HG02763 (cell line): ENCODE results near the gene ZNF892.
"Not testable (repeated sequence)": the region's sequence is repeated elsewhere in the genome, so short reads cannot be mapped to it uniquely, and the experiment has no call there.

Source experiments
- ATAC-seq: cut with Tn5 transposase; IDR thresholded peaks from one replicate; pipeline ENCODE4 v1.9.1; 2021; ENCODE audit warnings: mild to moderate bottlenecking, moderate library complexity; ENCODE audit not compliant: unreplicated experiment

Gene ZNF892

GRCh38 chr2:95207111-95207961, at the start of gene ZNF892:
TSS of gene ZNF892 (plus strand) at chr2:95207521. CDS start at chr2:95207816, 295 bp downstream.
- peak; percentile 95 for ATAC-seq

- ATAC-seq, result no peak
These were observed 48.9 kb upstream of the ZNF892 start for GRCh38 chr2:95158441-95158840.

- peak; percentile 37 for ATAC-seq
These were observed 48.3 kb upstream of the ZNF892 start for GRCh38 chr2:95158891-95159619.

GRCh38 chr2:95159690-95160449, 47.5 kb upstream of the ZNF892 start, which contains the start of gene ZNF514:
TSS of gene ZNF514 (minus strand) at chr2:95159848. CDS start at chr2:95153253, 6,595 bp downstream.
- ATAC-seq, result peak; percentile 93

GRCh38 chr2:95165030-95165370, 42.3 kb upstream of the ZNF892 start:
- no peak for ATAC-seq

- ATAC-seq, result peak; percentile 89
These were observed 41.8 kb upstream of the ZNF892 start, which contains the start of gene ZNF2 for GRCh38 chr2:95165371-95166064. TSS of gene ZNF2 (plus strand) at chr2:95165809. CDS start at chr2:95176227, 10,418 bp downstream.

- ATAC-seq, result no peak
These were observed 41.1 kb upstream of the ZNF892 start for GRCh38 chr2:95166065-95166763.

GRCh38 chr2:95171902-95172301, 35.4 kb upstream of the ZNF892 start:
- ATAC-seq, result no peak

- ATAC-seq, result no peak
These were observed 33.2 kb upstream of the ZNF892 start for GRCh38 chr2:95174031-95174542.

GRCh38 chr2:95179451-95179850, 27.9 kb upstream of the ZNF892 start:
- ATAC-seq, result no peak

- ATAC-seq, result no peak
These were observed 25.5 kb upstream of the ZNF892 start for GRCh38 chr2:95181774-95182173.

GRCh38 chr2:95185197-95185596, 22.1 kb upstream of the ZNF892 start:
- ATAC-seq, result no peak

- no peak for ATAC-seq
These were observed 21.3 kb upstream of the ZNF892 start for GRCh38 chr2:95185973-95186372.

- not testable (repeated sequence) for ATAC-seq
These were observed 14.4 kb upstream of the ZNF892 start for GRCh38 chr2:95192956-95193355.

- no peak for ATAC-seq
These were observed 3.4 kb upstream of the ZNF892 start for GRCh38 chr2:95203911-95204310.

GRCh38 chr2:95204396-95204795, 2.9 kb upstream of the ZNF892 start:
- ATAC-seq, result no peak

- ATAC-seq, result no peak
These were observed 1.2 kb upstream of the ZNF892 start for GRCh38 chr2:95206096-95206495.

GRCh38 chr2:95208106-95208505, 785 bp downstream of the ZNF892 start:
- ATAC-seq, result no peak

- no peak for ATAC-seq
These were observed 7.8 kb downstream of the ZNF892 start for GRCh38 chr2:95215018-95215612.
